Epithelial cell of proximal tubule (primary cell): Measurements from ENCODE around the gene LLGL2. TPM values are rescaled to one million over a fixed set of nuclear protein-coding genes. Genes with fewer than 3 reads are reported as not detected.

Source experiments
- DNase-seq: peaks from one replicate; pipeline ENCODE4 v3.0.0-alpha.2; 2011; ENCODE audit warnings: low read depth
- H3K4me3 ChIP-seq: 2 replicates; pipeline ENCODE4 v1.5.1; 2011; ENCODE audit warnings: low read depth, mild to moderate bottlenecking, low read length
- CTCF ChIP-seq: conservative IDR thresholded peaks from 2 replicates; pipeline ENCODE4 v1.5.1; 2012; ENCODE audit warnings: low read depth, mild to moderate bottlenecking, low read length
- total RNA-seq: library from RNA; depleted of rRNA; stranded (reverse); fragments of >200 nt; gene quantifications from 2 replicates; pipeline ENCODE4 v1.2.3, GENCODE V29; 2015

Gene LLGL2
- total RNA-seq, 1 donor from 2014 or later: 64.7 TPM

GRCh38 chr17:75624021-75624420, 98.5 kb downstream of the LLGL2 start:
- H3K4me3 ChIP-seq: no peak overlapping the region
- TF ChIP-seq CTCF: no peak
- no peak for DNase-seq

Other genes with a start within 250 kb of the LLGL2 start
- gene SLC25A19, start 236.3 kb upstream of the LLGL2 start, total RNA-seq: 10.5 and 25.7 TPM in 2 replicates
- 77.5 and 82.8 TPM in 2 replicates for gene GRB2, start 120.0 kb upstream of the LLGL2 start, total RNA-seq
- gene TMEM94, start 69.1 kb upstream of the LLGL2 start, total RNA-seq: 22.1 and 65.3 TPM in 2 replicates
- 9.5 and 12.2 TPM in 2 replicates for gene CASKIN2, start 10.2 kb upstream of the LLGL2 start, total RNA-seq
- 24.0 and 41.7 TPM in 2 replicates for gene TSEN54, start 9.2 kb upstream of the LLGL2 start, total RNA-seq
- gene MYO15B, start 62.1 kb downstream of the LLGL2 start, total RNA-seq: 0.36 and 5.4 TPM in 2 replicates
- 0.63 and 0.94 TPM in 2 replicates for gene SMIM5, start 107.7 kb downstream of the LLGL2 start, total RNA-seq
- 20.0 and 25.7 TPM in 2 replicates for gene RECQL5, start 141.5 kb downstream of the LLGL2 start, total RNA-seq
- 95.8 and 107 TPM in 2 replicates for gene SAP30BP, start 141.6 kb downstream of the LLGL2 start, total RNA-seq
- gene ITGB4, start 195.8 kb downstream of the LLGL2 start, total RNA-seq: 22.6 and 33.3 TPM in 2 replicates
- 44.3 and 48.2 TPM in 2 replicates for gene GALK1, start 239.5 kb downstream of the LLGL2 start, total RNA-seq